ENCODE data around the gene CAMK2A.
"Not testable (repeated sequence)": the region's sequence is repeated elsewhere in the genome, so short reads cannot be mapped to it uniquely, and the experiment has no call there.

The CAMK2A gene

DNA sequence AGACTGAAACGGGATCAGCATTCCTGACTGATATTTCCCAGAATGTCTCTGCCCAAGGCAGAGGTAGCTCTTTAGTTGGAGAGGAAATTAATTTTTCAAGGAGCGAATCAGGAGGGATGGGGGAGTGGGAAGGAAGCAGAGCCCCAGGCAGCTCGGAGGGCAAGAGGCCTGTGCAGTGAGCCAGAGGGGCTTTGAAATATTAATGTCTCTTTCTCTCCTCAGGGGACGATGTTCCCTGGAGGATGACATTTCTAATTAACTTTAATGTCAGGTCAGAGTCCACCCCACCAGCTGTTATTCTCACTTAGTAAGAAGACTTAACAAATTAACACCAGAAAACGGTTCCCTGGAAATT lies 54.1 kb downstream of the CAMK2A start:
- Histone ChIP-seq H3K27ac (replicated peaks) (no peak overlapping the region), H3K4me3 (replicated peaks; ENCODE audit: insufficient read depth, low read length) (no peak overlapping the region), H3K27me3 (ENCODE audit: insufficient read depth, poor library complexity, severe bottlenecking) (no peaks in the 10 kb centered on the region)
- TF ChIP-seq, protein P1, sequence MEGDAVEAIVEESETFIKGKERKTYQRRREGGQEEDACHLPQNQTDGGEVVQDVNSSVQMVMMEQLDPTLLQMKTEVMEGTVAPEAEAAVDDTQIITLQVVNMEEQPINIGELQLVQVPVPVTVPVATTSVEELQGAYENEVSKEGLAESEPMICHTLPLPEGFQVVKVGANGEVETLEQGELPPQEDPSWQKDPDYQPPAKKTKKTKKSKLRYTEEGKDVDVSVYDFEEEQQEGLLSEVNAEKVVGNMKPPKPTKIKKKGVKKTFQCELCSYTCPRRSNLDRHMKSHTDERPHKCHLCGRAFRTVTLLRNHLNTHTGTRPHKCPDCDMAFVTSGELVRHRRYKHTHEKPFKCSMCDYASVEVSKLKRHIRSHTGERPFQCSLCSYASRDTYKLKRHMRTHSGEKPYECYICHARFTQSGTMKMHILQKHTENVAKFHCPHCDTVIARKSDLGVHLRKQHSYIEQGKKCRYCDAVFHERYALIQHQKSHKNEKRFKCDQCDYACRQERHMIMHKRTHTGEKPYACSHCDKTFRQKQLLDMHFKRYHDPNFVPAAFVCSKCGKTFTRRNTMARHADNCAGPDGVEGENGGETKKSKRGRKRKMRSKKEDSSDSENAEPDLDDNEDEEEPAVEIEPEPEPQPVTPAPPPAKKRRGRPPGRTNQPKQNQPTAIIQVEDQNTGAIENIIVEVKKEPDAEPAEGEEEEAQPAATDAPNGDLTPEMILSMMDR (IDR thresholded peaks at IDR 0.05; ENCODE audit: insufficient read depth, low read length) = no peak
- no peak for TF ChIP-seq POLR2AphosphoS5 (IDR thresholded peaks at IDR 0.05; ENCODE audit: low read depth)
- TF ChIP-seq GABPA (IDR thresholded peaks at IDR 0.05; ENCODE audit: low read depth) = no peak
- TF ChIP-seq, protein P2, sequence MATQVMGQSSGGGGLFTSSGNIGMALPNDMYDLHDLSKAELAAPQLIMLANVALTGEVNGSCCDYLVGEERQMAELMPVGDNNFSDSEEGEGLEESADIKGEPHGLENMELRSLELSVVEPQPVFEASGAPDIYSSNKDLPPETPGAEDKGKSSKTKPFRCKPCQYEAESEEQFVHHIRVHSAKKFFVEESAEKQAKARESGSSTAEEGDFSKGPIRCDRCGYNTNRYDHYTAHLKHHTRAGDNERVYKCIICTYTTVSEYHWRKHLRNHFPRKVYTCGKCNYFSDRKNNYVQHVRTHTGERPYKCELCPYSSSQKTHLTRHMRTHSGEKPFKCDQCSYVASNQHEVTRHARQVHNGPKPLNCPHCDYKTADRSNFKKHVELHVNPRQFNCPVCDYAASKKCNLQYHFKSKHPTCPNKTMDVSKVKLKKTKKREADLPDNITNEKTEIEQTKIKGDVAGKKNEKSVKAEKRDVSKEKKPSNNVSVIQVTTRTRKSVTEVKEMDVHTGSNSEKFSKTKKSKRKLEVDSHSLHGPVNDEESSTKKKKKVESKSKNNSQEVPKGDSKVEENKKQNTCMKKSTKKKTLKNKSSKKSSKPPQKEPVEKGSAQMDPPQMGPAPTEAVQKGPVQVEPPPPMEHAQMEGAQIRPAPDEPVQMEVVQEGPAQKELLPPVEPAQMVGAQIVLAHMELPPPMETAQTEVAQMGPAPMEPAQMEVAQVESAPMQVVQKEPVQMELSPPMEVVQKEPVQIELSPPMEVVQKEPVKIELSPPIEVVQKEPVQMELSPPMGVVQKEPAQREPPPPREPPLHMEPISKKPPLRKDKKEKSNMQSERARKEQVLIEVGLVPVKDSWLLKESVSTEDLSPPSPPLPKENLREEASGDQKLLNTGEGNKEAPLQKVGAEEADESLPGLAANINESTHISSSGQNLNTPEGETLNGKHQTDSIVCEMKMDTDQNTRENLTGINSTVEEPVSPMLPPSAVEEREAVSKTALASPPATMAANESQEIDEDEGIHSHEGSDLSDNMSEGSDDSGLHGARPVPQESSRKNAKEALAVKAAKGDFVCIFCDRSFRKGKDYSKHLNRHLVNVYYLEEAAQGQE (IDR thresholded peaks at IDR 0.05; ENCODE audit: insufficient replicate concordance, low read depth) = no peak
- no peak for TF ChIP-seq SPI1 (IDR thresholded peaks at IDR 0.05; ENCODE audit: borderline replicate concordance, low read depth)
- DNase-seq (ENCODE audit: low read depth in 1 of 2, low spot score in 1 of 2) = no peak

DNA sequence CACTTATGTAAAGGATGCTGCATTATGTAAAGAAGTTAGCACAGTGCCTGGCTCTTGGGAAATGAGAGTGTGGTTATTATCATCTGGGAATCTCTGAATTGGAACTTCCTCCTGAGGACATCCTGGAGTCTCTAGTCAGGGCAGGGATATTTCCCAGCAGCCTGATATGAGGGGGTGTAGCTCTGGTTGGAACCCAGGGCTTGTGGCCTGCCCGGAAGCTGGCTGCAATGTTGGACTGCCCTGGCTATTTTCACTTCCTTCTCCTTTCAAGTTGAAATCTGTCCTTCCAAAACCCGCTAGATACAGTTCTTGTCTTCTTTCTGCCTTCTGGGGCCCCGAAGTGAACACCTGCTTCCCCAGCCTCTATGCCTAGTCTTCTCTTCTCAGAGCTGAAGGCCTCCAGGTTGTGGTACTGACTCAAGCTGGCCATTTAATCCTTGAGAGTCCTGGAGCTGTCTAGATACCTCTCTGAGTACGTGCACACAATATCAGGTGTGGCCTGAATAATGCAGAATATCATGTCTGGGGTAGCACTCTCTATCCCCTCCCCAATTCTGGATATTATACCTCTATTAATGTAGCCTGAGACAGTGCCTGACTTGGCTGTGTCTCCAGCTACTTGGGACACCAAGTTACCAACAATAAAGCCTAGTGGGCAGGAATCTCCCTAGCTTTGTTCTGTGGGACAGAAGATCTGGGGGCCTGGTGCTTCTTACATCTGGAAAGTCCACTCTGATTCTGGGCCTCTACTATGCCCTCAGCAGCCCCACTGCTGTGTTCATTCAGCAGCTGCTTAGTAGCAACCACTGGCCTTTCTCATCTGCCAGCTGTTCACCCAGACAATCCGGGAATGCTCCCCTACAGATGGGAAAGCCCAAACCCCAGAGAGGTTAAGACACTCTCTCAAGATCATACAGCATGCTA lies 54.7 kb downstream of the CAMK2A start:
- Histone ChIP-seq H3K27ac (replicated peaks) (no peak overlapping the region), H3K4me3 (replicated peaks; ENCODE audit: insufficient read depth, low read length) (no peak overlapping the region), H3K27me3 (ENCODE audit: insufficient read depth, poor library complexity, severe bottlenecking) (no peaks in the 10 kb centered on the region)
- no peak for DNase-seq (ENCODE audit: low read depth in 1 of 2, low spot score in 1 of 2)
- TF ChIP-seq, protein P2 (IDR thresholded peaks at IDR 0.05; ENCODE audit: insufficient replicate concordance, low read depth) = no peak
- no peak for TF ChIP-seq GABPA (IDR thresholded peaks at IDR 0.05; ENCODE audit: low read depth)

DNA sequence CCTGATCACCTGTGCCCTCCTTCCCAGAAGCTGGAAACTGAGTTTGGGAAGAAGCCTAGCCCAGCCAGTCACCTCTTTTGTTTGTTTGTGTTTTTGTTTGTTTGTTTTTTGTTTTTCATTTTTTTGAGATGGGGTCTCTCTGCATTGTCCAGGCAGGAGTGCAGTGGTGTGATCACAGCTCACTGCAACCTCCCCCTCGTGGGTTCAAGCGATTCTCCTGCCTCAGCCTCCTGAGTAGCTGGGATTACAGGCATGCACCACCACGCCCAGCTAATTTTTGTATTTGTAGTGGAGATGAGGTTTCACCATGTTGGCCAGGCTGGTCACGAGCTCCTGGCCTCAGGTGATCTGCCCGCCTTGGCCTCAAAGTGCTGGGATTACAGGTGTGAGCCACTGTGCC lies 55.9 kb downstream of the CAMK2A start:
- DNase-seq (ENCODE audit: low read depth in 1 of 2, low spot score in 1 of 2); H3K27me3 ChIP-seq (ENCODE audit: insufficient read depth, poor library complexity, severe bottlenecking); H3K27ac ChIP-seq (replicated peaks); H3K4me3 ChIP-seq (replicated peaks; ENCODE audit: insufficient read depth, low read length): not testable (repeated sequence)

DNA sequence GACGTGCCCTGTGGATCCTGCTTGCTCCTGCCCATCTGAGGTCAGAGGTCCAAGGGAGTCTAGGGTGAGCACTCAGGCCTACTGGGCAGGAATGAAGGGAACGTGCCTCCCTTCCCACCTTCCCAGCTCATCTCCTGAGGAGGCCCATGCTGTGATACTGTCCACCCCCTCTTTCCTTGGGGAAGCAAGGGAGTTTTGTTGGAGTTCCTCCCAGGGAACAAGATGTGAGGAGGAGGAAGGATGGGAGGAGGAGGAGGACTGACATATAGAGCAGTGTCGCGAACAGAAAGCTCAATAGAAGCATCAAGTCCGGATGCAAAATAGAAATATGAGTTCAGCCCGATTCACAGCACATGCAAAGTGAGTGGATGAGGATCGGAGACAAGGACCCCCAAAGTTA lies 58.7 kb downstream of the CAMK2A start:
- Histone ChIP-seq H3K27me3 (ENCODE audit: insufficient read depth, poor library complexity, severe bottlenecking) (peaks cover 2% of the 10 kb centered on the region), H3K27ac (replicated peaks) (no peak overlapping the region), H3K4me3 (replicated peaks; ENCODE audit: insufficient read depth, low read length) (no peak overlapping the region)
- no peak for DNase-seq (ENCODE audit: low read depth in 1 of 2, low spot score in 1 of 2)
- TF ChIP-seq, protein P2 (IDR thresholded peaks at IDR 0.05; ENCODE audit: insufficient replicate concordance, low read depth) = no peak
- no peak for TF ChIP-seq POLR2AphosphoS5 (IDR thresholded peaks at IDR 0.05; ENCODE audit: low read depth)
- no peak for TF ChIP-seq SPI1 (IDR thresholded peaks at IDR 0.05; ENCODE audit: borderline replicate concordance, low read depth)
- TF ChIP-seq, protein P1 (IDR thresholded peaks at IDR 0.05; ENCODE audit: insufficient read depth, low read length) = no peak
- TF ChIP-seq GABPA (IDR thresholded peaks at IDR 0.05; ENCODE audit: low read depth) = no peak
